MCF 10A (cell line): ENCODE data around the gene CDKN1A. TPM values are rescaled to one million over a fixed set of nuclear protein-coding genes. Genes with fewer than 3 reads are reported as not detected.
"Not testable (repeated sequence)": the region's sequence is repeated elsewhere in the genome, so short reads cannot be mapped to it uniquely, and the experiment has no call there.

Experiments
- BruUV-seq: library from RNA; stranded (reverse); fragments of 400-500 nt; replicated peaks from 2 replicates; lab custom pipeline; 2021; lab: Mats Ljungman, UMichigan
- CTCF ChIA-PET: fragments of 300-600 bp; sonication (Branson Sonifier 250); formaldehyde crosslinking; extraction: SDS; loops from one replicate; lab custom pipeline; 2021; ENCODE audit warnings: antibody characterized with exemption, inconsistent platforms; lab: Yijun Ruan, JAX
- POLR2A ChIA-PET: fragments of 300-600, 350-650 bp; sonication (Branson Sonifier 250); formaldehyde crosslinking; extraction: SDS; loops from one replicate; lab custom pipeline; 2020; ENCODE audit warnings: antibody characterized with exemption, inconsistent platforms; lab: Yijun Ruan, JAX
- DNase-seq: peaks from one replicate; pipeline ENCODE4 v3.0.0-alpha.2; 2018; ENCODE audit not compliant: unreplicated experiment
- H3K27ac Mint-ChIP-seq: one replicate; pipeline ENCODE4 v1.8.0; 2022; ENCODE audit warnings: mild to moderate bottlenecking, low read depth, mixed read lengths; ENCODE audit not compliant: unreplicated experiment
- H3K27me3 Mint-ChIP-seq: one replicate; pipeline ENCODE4 v1.8.0; 2022; ENCODE audit warnings: mixed read lengths; ENCODE audit not compliant: insufficient read depth, unreplicated experiment
- H3K36me3 Mint-ChIP-seq: one replicate; pipeline ENCODE4 v1.8.0; 2022; ENCODE audit warnings: mild to moderate bottlenecking, moderate library complexity, mixed read lengths; ENCODE audit not compliant: insufficient read depth, unreplicated experiment
- H3K4me1 Mint-ChIP-seq: one replicate; pipeline ENCODE4 v1.8.0; 2022; ENCODE audit warnings: mixed read lengths; ENCODE audit not compliant: insufficient read depth, unreplicated experiment
- H3K4me3 Mint-ChIP-seq: one replicate; pipeline ENCODE4 v1.8.0; 2022; ENCODE audit warnings: mild to moderate bottlenecking, moderate library complexity, mixed read lengths; ENCODE audit not compliant: unreplicated experiment
- H3K9me3 Mint-ChIP-seq: one replicate; pipeline ENCODE4 v1.8.0; 2022; ENCODE audit warnings: mixed read lengths; ENCODE audit not compliant: unreplicated experiment
- CTCF ChIP-seq: fragments of 200-600 bp; IDR thresholded peaks from one replicate; pipeline ENCODE4 v1.8.0; 2022; ENCODE audit warnings: antibody characterized with exemption, mild to moderate bottlenecking; ENCODE audit not compliant: unreplicated experiment
- intact Hi-C: fragments of 100-400 bp; cut with micrococcal nuclease; formaldehyde crosslinking; loops from 2 replicates; pipeline ENCODE4 v1.14.1; 2022
- total RNA-seq: library from RNA; stranded (reverse); gene quantifications from 2 replicates; pipeline ENCODE4 v1.2.3, GENCODE V29; 2022

Gene CDKN1A
- total RNA-seq, 1 experiment from 2014 or later = 407 TPM

GRCh38 chr6:36703982-36704381 lies 25.5 kb downstream of the CDKN1A start:
- no TSS peak for BruUV-seq
- ChIA-PET POLR2A (interaction anchor here (1.2 kb wide), 1 partner anchor 11 kb away, joined by 3 read pairs; no protein-coding TSS in a partner anchor), CTCF (interaction anchor here (0.8 to 1.1 kb wide), 3 partner anchors 20 to 81 kb away, joined by 3 read pairs; no protein-coding TSS in a partner anchor)
- Mint-ChIP-seq H3K9me3 (no peaks in the 10 kb centered on the region), H3K27me3 (no peaks in the 10 kb centered on the region), H3K4me3 (no peak overlapping the region), H3K36me3 (no peaks in the 10 kb centered on the region), H3K27ac (no peak overlapping the region), H3K4me1 (peaks cover 13% of the 10 kb centered on the region)
- TF ChIP-seq CTCF = no peak
- no peak for DNase-seq
- intact Hi-C loops = no loop called here

- intact Hi-C loops, H3K27me3 Mint-ChIP-seq, H3K36me3 Mint-ChIP-seq, H3K9me3 Mint-ChIP-seq, BruUV-seq, POLR2A ChIA-PET, H3K27ac Mint-ChIP-seq, DNase-seq, H3K4me3 Mint-ChIP-seq: not testable (repeated sequence)
- peaks cover 13% of the 10 kb centered on the region for H3K4me1 Mint-ChIP-seq
- CTCF ChIA-PET = interaction anchor here (0.7 kb wide), 1 partner anchor 372 kb away, joined by 3 read pairs; no protein-coding TSS in a partner anchor
These were observed 26.6 kb downstream of the CDKN1A start for GRCh38 chr6:36704961-36705577.

GRCh38 chr6:36706339-36706738 lies 27.8 kb downstream of the CDKN1A start:
- Mint-ChIP-seq H3K9me3 (no peaks in the 10 kb centered on the region), H3K4me3 (no peak overlapping the region), H3K27me3 (no peaks in the 10 kb centered on the region), H3K4me1 (peaks cover 6% of the 10 kb centered on the region), H3K36me3 (no peaks in the 10 kb centered on the region), H3K27ac (no peak overlapping the region)
- ChIA-PET CTCF (interaction anchor here (0.5 kb wide), 1 partner anchor 1267 kb away, joined by 3 read pairs; no protein-coding TSS in a partner anchor), POLR2A (interaction anchor here (1.1 kb wide), 1 partner anchor 24 kb away, joined by 6 read pairs; no protein-coding TSS in a partner anchor)
- no peak for DNase-seq
- intact Hi-C loops = no loop called here
- no TSS peak for BruUV-seq
- TF ChIP-seq CTCF = no peak

GRCh38 chr6:36712816-36713215 lies 34.3 kb downstream of the CDKN1A start:
- Mint-ChIP-seq H3K27ac (no peak overlapping the region), H3K36me3 (no peaks in the 10 kb centered on the region), H3K9me3 (no peaks in the 10 kb centered on the region), H3K27me3 (no peaks in the 10 kb centered on the region), H3K4me3 (no peak overlapping the region), H3K4me1 (peaks cover 5% of the 10 kb centered on the region)
- DNase-seq = no peak
- ChIA-PET POLR2A (no interaction called here), CTCF (no interaction called here)
- intact Hi-C loops = no loop called here
- no TSS peak for BruUV-seq
- no peak for TF ChIP-seq CTCF
